ENCODE measurements around the gene ZNF385B.

The ZNF385B gene

DNA sequence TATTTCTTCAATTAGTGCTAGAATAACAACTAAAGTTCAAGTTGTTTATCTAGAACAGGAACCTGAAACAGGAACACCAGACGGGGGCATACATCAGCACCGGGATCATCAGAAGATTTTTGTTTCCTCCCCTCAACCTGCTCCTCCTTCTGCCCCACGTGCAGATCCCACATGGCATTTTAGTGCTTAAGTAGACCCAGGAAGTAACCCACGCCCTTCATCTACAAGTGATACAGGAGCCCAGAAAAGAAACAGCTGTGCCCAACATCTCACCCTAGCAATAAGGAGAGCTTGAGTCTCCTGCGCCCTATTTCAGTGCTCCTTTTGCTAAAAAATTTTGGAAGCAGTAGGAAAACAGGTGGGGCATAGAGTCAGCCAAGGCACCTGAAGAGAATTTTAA lies 5.2 kb downstream of the ZNF385B start:
- no peak for DNase-seq (ENCODE audit: low read depth)

DNA sequence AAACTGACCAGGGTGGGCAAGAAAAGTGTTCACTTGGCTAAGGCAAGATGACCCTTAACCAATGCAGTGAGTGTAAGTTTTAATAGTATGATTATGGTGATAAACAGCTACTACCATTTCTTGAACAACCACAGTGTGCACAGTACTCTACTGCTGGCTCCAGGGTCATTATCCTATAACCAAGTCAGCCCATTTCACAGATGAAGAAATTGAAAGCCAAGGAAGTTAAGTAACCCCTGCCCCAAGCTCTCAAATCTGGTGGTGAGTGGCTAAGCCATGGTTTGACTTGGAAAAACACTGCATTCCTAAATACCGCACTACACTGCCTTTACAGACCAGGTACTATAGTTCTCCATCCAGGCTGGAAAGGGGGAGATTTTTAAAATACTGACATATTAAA lies 5.7 kb downstream of the ZNF385B start:
- no peak for DNase-seq (ENCODE audit: low read depth)

DNA sequence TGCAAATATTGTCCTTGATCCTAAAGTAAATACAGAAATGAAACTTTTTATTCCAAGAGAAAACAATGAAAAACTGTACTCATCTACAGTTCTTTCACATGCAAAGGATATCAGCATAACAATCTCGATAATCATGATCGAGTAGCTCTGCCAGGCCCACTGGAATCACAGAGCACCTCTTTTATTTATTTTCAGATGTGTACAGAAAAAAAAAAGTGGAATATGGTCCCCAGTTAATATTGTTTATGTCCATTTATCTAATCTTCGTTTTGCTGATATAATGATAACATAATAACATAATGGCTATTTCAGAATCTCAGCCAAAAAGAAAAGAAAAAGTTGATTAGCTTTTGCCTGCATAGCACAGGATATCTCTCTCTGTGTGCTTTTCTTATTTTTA lies 6.5 kb downstream of the ZNF385B start:
- no peak for DNase-seq (ENCODE audit: low read depth)

DNA sequence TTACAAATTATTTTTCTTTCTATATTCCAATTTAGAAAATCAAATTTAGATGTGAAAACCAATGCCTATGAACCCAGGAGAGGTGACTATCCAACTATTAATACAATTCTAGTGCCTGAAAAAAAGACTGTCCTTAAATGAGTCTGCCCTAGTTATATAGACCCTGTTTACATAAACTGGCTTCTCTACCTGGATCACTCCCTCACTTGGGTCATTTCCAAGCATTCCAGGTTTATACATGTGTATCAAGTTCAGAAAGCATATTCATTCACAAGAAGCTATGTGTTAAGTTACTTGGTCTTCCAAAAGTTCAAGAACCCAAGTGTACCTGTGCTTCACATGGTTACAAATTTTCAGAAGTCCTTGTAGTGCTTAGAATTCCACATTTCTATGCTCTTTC lies 8.3 kb downstream of the ZNF385B start:
- no peak for DNase-seq (ENCODE audit: low read depth)

DNA sequence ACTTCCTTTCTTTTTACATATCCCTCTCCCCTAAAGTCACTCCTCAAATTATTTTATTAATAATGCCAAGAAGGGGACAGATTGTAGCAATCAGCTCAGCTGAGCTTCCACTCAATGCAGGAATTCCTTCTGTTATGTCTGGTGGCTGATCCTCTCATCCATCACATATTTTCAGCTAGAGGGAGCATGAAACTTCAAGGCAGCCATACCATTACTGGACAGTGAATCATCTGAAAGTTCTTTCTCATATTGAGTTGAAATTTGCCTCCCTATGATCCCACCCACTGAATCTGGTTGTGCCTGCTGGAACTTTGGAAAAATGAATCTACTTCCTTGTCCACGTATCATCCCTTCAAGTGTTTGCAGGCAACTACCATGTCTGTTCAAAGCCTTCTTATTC lies 11.2 kb downstream of the ZNF385B start:
- DNase-seq (ENCODE audit: low read depth): no peak

DNA sequence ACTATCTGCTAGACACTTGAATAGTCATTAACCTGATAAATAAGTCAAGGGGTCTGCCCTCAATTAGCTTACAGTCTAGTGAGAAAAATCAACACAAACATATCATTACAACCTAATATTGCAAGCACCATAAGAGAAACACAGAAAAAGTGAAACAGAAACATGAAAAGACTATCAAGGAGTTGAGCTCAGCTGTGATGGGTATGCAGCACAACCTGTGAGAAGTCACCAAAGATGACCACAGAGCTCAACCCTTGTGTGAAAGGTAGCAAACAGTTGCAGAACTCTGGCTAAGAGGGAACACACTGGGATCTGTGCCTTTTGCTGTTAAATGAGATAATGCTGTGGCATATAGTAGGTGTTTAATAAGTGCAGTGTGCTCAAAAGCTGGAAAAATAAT lies 11.7 kb downstream of the ZNF385B start:
- no peak for DNase-seq (ENCODE audit: low read depth)

DNA sequence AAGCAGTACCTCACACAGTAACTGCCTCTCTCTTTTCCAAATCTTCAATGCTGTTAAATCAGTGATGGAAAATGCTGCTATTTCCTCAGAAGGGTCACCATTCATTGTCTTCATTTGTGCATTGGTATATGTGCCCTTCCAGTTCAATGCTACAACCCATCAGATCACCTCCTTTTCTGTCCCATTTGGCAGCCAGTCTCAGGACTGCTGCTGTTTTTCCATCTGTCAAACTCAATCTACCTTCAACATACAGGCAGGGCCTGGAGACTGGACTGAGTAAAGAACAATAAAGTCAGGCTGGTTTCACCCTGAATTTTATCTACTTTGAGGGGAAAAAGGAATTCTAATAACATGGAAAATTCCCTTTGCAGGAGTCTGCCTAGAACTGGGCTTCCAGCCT lies 17.9 kb downstream of the ZNF385B start:
- no peak for DNase-seq (ENCODE audit: low read depth)

DNA sequence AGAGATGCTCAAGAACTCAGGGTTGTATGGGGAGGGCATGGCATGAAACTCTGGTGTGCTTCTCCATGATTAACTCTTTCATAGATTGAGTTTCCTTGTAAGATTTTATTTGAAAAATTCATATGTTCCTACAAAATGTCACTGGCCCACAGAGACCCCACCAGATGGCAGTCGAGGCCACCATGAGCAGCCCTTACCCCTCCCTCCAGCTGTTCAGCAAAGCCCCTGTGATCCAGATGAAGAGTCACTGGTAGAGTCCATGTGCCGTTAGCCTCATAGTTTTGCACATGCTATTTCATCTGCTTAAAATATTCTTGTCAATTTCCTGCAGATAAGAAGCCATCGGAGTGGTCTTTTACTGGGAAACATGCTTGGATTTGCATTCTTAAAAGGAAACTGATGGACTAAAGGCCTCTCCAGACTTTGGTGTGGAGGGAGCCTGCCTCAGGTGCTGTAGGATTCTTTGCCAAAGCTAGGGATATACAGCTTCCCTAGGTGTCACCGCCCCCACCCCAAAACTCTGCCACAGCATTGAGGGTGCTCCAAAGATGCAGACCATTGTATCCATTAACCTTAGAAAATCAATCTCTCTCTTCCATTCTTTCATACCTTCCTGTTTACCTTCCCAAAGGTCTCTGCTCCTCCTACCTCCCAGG lies 18.8 kb downstream of the ZNF385B start:
- no peak for DNase-seq (ENCODE audit: low read depth)

DNA sequence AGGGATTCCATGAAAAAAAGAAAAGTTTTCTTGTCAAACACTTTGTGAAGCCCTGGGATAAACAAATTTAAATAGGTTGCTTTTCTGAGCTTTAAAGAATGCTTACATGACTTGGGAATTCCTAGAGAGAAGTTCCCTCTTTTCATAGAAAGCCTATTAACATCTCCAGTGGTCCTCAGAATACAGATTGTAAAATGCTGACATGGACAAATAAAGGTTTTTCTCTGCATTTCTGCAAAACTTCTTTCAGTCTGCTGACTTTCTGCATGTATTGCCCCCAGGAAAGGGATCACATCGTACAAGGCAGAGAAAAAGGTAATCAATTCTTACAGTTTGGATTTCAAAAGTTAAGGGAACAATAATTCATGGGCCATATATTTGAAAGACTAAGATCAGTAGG lies 20.6 kb downstream of the ZNF385B start:
- DNase-seq (ENCODE audit: low read depth): no peak

DNA sequence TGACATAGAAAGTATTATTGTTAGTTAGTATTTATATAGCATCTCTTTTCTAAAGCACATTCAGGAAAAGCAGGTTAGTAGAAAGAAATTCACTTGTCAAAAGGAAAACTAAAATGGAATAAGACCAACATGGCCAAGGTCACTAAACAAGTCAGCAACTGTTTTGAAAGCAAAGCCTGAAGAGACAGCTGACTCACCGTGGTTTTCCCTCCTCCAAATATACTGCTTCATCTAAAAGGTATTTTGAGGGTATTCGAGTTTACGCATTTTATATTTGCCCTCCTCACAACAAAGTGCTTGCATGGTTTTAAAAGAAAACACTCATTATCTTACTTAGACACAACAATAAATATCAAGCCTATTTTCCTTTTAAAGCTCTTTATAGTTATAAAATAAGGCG lies 24.0 kb downstream of the ZNF385B start:
- no peak for DNase-seq (ENCODE audit: low read depth)

DNA sequence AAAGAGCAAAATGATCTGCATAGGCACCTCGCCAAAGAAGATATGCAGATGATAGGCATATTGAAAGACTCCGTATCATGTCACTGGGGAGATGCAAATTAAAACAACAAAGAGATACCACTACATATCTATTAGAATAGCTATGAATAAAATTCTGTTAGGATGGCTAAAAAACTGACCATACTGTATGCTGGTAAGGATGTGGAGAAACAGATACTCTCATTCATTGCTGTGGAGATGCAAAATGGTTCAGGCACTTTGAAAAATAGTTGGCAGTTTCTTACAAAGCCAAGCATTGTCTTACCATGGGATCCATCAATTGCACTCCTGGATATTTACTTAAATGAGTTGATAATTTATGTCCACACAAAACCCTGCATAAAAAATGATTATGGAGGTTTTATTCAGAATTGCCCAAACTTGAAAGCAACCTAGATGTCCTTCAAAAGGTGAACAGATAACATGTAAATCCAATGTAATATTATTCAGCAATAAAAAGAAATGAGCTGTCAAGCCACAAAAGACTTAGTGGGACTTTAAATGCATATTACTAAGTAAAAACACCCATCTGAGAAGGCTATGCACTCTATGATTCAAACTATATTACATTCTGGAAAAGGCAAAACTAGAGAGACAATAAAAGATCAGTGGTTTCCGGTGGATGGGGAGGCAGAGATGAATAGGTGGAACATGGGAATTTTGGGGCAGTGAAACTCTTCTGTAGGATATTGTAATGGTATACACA lies 31.2 kb downstream of the ZNF385B start:
- DNase-seq (ENCODE audit: low read depth): no peak

DNA sequence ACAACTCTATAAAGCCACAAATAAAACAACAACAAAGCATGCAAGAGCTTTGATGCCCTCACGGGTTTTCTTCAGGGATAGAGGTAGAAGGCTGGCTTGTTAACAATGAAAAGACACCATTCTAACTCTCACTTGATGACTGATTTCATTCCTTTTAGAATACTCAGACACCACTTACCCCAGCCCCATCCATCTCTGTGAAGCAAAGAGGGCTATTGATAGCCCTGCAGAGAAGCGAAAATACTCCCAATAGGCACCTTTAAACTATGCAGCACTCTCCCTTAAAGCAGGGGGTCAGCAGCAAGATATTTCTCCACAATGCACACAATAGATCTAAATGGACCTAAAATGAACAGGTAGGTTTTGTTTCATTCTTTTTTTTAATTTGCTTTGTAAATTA lies 35.1 kb downstream of the ZNF385B start:
- DNase-seq (ENCODE audit: low read depth): no peak

DNA sequence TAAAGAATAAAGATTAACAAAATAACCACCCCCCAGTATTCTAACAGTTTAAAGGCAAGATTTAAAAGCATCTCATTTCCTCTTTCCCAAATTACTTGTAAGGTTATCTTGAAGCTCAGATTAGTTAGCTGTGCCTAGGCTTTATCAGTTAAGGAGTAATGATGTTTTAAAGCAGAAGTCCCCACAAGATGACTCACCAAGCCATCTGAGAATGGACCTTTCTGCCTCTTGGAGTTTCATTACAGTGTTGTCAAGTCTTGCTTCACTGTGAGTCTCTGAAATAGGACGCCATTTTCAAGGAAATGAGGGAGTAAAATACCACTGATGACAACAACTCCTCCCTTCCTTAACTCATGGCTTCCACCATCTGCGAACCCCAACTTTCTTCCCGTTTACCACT lies 35.9 kb downstream of the ZNF385B start:
- no peak for DNase-seq (ENCODE audit: low read depth)

DNA sequence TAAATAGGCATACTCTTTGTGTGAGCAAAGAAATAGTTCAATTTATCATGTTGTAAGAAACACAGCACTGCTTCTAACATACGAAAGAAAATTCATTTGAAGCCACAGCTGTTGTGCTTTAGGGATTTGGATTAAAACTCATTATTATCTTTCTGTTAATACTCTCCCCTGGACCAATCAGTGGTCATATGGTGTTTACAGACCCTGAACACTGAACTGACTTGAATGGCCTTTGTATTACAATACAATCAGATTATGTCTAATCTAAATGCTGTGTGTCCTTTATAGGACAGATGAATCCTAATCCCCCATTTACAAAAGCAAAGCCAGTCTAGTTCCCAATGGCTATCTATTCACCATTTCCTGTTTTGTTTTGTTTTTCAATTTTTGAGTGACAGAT lies 36.5 kb downstream of the ZNF385B start:
- no peak for DNase-seq (ENCODE audit: low read depth)

DNA sequence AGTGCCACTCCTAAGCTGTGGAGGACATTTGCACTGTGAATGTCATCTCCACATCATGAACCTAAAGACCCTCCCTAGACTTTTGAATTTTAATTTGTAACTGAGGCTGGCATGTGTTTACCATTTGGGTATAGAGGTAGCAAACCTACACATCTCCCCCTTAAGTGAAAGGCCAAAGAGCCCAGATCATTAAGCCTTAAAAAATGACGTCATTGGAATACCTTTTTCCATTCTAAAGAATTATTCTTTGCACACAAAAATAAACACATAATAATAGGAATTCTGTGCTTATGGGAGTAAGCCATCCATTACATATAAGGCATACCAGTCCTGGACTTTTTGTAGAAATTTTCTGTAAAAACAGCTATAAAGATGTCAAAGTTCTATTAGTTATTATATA lies 38.9 kb downstream of the ZNF385B start:
- DNase-seq (ENCODE audit: low read depth): no peak

DNA sequence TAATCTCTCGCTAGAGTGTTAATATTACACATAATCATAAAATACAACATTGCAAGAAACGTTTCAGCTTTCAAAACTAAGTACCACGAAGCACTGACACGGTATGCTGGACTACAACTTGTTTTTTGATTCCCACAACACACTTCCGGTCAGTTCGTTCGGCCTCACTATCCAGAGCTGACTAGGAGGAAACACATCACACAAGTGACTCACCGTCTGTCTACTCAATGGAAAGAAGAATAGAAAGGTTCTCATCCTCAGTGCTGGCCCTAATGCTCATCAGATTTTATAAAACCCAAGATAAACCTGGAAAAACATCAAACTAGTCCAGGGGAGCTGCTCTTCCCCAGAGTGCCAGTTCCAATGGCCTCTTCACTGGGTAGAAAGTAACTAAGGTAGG lies 42.9 kb downstream of the ZNF385B start:
- no peak for DNase-seq (ENCODE audit: low read depth)

DNA sequence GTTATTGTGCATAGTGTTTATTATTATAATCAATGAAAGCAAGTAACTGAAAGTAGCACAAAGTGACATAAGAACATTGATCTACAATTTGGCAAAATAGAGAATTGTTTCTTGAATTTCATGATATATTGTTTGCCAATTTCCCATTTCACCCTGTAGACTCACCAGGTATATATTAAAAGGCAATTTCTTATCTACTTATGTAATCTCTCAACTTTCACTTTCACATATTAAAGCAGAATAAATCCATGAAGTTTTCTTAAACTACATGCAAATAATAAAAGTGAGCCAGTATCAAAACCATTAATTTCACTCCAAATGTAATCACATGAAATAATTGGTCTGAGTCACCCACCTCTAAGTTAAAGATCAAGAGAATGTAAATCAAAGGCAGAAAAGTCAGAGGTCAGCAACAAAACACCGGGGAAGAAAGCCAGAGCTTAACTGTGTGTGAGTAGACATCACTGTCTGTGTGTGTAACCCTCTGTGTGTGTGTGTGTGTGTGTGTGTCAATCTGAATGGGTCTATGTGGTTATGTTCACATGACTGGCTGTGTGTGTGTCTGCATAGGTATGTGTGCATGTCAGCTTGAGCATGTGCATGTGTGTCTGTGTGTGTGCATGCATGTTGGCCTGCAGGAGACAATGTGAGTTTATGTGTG lies 44.1 kb downstream of the ZNF385B start:
- DNase-seq (ENCODE audit: low read depth): no peak

DNA sequence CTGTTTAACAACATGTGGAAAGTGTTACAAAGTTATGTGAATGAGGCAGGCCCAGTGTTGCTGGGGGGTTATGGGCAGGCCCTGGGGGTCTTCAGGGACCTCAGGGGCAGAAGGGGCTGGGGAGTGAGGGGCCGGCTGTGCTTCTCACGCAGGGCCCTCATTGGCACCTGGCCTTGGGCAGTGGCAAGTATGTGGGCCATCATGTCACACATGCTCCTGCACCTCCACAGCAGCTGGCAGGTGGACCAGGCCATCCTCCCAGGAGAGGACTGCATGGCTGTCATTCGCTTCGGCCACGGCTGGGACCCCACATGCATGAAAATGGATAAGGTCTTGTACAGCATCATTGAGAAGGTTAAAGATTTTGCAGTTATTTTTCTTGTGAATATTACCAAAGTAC lies 47.4 kb downstream of the ZNF385B start:
- DNase-seq (ENCODE audit: low read depth): no peak

DNA sequence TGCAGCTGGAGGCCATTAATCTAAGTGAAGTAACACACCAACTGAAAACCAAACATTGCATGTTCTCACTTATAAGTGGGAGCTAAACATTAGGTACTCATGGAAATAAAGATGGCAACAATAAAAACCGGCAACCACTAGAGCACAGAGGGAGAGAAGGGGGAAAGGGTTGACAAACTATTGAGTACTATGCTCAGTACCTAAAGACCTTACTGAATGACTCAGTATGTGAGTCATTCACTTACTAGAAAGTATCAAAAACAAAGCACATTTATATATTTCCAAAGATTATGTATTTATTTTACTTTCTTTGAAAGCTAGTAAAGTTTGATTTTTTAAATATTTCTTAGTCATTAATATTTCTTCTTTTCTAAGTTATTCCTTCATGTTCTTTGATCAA lies 48.9 kb downstream of the ZNF385B start:
- DNase-seq (ENCODE audit: low read depth): no peak

DNA sequence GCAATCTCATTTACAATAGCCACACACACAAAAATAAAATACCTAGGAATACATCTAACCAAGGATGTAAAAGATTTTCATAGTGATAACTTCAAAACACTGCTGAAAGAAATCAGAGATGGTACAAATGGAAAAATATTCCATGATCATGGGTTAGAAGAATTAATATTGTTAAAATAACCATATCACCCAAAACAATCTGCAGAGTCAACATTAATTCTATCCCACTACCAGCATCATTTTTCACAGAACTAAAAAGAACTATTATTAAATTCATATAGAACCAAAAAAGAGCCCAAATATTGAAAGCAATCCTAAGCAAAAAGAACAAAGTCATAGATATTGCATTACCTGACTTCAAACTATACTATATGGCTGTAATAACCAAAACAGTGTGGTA lies 50.4 kb downstream of the ZNF385B start:
- no peak for DNase-seq (ENCODE audit: low read depth)

DNA sequence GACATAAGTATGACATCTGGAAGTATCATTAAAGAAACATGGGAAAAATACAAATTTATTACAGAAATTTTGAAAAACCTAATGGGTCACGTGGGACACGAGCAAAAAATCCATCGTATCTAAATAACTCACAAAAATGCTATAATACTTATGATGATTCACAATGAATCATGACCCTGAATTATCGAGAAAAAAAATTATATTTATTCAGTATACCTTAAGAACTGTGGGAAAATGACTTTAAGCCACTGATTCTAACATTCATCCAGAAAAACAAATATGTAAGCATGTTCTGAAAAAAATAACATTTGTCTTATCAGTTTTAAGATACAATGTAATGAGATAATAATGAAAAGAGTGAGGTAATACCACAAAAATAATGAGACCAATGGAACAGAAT lies 51.8 kb downstream of the ZNF385B start:
- no peak for DNase-seq (ENCODE audit: low read depth)

DNA sequence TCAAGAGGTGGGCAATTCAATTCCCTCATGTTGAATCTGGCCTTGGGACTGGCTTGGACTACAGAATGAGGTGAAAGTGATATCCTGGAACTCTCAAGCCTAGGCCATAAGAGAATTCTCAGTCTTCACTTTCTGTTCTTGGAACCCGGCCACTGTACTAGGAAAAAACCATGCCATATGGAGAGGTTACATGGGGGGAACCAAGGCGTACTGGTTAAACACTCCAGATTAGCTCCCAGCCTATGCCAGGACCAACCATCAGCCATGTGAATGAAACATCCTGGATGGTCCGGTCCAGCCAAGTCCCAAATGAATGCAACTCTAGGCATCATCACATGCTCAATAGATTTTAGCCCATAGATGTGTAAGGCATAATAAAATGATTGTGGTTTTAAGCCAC lies 56.4 kb downstream of the ZNF385B start:
- no peak for DNase-seq (ENCODE audit: low read depth)

DNA sequence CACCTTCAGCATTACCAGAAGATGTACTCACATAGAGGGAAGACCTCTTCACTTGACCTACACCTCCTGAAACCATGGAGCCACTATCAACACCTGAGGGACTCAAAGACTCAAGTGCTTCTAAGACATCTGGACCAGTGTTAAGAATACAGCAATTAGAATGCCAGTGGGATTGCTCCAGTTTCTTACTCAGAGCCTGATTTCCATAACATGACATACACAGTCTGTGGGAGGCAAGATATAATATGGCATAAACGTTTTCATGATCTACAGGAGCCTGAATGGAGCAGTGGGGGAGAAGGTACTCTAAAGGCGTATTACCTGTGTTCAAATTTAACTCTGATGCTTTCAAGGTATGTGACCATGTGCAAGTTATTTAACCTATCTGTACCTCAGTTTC lies 57.2 kb downstream of the ZNF385B start:
- no peak for DNase-seq (ENCODE audit: low read depth)
